Esophagus squamous epithelium (tissue), 4 donors: ENCODE data around the gene PCLO.

Source experiments
- POLR2A ChIP-seq, 4 donors: fragments of 450-650 bp; IDR thresholded peaks; one replicate each; pipeline ENCODE4 v1.6.1; 2017; ENCODE audit warnings: antibody characterized with exemption in 4 of 4, mild to moderate bottlenecking in 4 of 4, moderate library complexity in 3 of 4
- TF ChIP-seq, protein P1 (sequence below), 6 experiments: fragments of 450-650 bp in 4 of 6; fragments of 200-600 bp in 2 of 6; sonication (generic) in 2 of 6; IDR thresholded peaks; one replicate each; pipeline ENCODE4 v1.5.1; 2016 to 2019; ENCODE audit warnings: antibody characterized with exemption in 6 of 6, mild to moderate bottlenecking in 4 of 6, moderate library complexity in 4 of 6

DNA sequence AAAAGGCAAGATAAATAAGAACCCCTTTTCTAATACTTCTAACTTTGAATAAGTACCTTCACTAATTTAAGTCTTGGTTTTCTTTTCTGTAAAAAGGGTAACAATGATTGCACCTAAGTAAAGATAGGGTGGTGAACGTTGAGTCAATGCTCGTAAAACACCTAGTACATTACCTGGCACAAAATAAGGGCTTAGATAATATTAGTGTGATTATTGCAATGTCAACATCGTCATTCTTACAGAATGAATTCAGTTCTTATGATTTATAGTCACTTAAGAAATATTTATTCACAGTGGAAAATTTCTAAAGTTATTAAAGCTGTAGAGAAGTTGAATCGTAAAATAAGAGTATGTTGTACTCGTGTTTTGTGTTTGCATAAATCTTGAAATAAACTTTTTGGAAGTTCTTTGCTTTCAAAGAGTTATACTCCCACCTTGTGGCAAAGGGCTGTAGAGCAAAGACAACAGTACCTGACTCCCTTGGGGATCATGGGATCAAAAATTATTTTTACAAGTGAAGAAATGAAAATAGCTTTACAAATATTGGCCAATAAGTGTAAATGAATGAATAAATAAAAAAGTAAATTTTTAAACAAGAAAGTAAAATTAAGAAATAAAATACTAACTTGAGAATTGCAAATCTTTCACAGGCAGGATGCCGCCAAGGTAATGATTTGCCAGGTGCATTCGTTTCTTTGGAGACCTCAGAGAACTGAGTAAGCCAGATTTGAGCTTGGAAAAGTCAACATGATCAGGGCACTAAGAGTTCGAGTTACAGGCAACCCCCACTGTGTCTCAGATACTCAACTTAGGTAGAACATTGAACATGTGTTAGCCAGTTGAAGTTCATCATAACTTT, 433.3 kb downstream of the PCLO start:
- TF ChIP-seq POLR2A (IDR thresholded peaks at IDR 0.05), result no peak
- TF ChIP-seq, protein P1, sequence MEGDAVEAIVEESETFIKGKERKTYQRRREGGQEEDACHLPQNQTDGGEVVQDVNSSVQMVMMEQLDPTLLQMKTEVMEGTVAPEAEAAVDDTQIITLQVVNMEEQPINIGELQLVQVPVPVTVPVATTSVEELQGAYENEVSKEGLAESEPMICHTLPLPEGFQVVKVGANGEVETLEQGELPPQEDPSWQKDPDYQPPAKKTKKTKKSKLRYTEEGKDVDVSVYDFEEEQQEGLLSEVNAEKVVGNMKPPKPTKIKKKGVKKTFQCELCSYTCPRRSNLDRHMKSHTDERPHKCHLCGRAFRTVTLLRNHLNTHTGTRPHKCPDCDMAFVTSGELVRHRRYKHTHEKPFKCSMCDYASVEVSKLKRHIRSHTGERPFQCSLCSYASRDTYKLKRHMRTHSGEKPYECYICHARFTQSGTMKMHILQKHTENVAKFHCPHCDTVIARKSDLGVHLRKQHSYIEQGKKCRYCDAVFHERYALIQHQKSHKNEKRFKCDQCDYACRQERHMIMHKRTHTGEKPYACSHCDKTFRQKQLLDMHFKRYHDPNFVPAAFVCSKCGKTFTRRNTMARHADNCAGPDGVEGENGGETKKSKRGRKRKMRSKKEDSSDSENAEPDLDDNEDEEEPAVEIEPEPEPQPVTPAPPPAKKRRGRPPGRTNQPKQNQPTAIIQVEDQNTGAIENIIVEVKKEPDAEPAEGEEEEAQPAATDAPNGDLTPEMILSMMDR (IDR thresholded peaks at IDR 0.05), result peak in 5 of 6 experiments; percentile 43 to 63 (median 45)
